HEK293 (cell line): ENCODE measurements around the gene SIX4.

Source experiments
- EGR2 ChIP-seq: fragments of 450-650 bp; formaldehyde crosslinking; IDR thresholded peaks from 2 replicates; pipeline ENCODE4 v1.5.1; 2016; ENCODE audit warnings: low read depth, missing biosample characterization, missing genetic modification characterization
- ELK4 ChIP-seq: IDR thresholded peaks from 2 replicates; pipeline ENCODE4 v1.6.1; 2011; ENCODE audit warnings: mild to moderate bottlenecking, low read depth, low read length, borderline replicate concordance
- GLIS1 ChIP-seq: fragments of 450-650 bp; formaldehyde crosslinking; IDR thresholded peaks from 2 replicates; pipeline ENCODE4 v1.5.1; 2016; ENCODE audit warnings: missing biosample characterization, missing genetic modification characterization
- GLIS2 ChIP-seq: fragments of 450-650 bp; formaldehyde crosslinking; IDR thresholded peaks from 2 replicates; pipeline ENCODE4 v1.5.1; 2016; ENCODE audit warnings: missing biosample characterization, missing genetic modification characterization
- KLF16 ChIP-seq: fragments of 450-650 bp; formaldehyde crosslinking; IDR thresholded peaks from 2 replicates; pipeline ENCODE4 v1.5.1; 2017; ENCODE audit warnings: missing biosample characterization, missing genetic modification characterization
- OSR2 ChIP-seq: fragments of 450-650 bp; formaldehyde crosslinking; IDR thresholded peaks from 2 replicates; pipeline ENCODE4 v1.5.1; 2016; ENCODE audit warnings: missing biosample characterization, missing genetic modification characterization
- RBAK ChIP-seq: fragments of 450-650 bp; formaldehyde crosslinking; IDR thresholded peaks from 2 replicates; pipeline ENCODE4 v1.5.1; 2016; ENCODE audit warnings: missing biosample characterization, missing genetic modification characterization
- TRIM28 ChIP-seq: IDR thresholded peaks from 2 replicates; pipeline ENCODE4 v1.6.1; 2011; ENCODE audit warnings: low read length, control low read depth, borderline replicate concordance
- ZBTB10 ChIP-seq: fragments of 450-650 bp; formaldehyde crosslinking; IDR thresholded peaks from 2 replicates; pipeline ENCODE4 v1.5.1; 2016; ENCODE audit warnings: missing biosample characterization, missing genetic modification characterization
- ZFHX2 ChIP-seq: fragments of 450-650 bp; formaldehyde crosslinking; conservative IDR thresholded peaks from 2 replicates; pipeline ENCODE4 v1.5.1; 2016; ENCODE audit warnings: missing biosample characterization, missing genetic modification characterization
- ZNF10 ChIP-seq: fragments of 450-650 bp; formaldehyde crosslinking; IDR thresholded peaks from 2 replicates; pipeline ENCODE4 v1.5.1; 2017; ENCODE audit warnings: missing biosample characterization, missing genetic modification characterization
- ZNF112 ChIP-seq: fragments of 450-650 bp; formaldehyde crosslinking; IDR thresholded peaks from 2 replicates; pipeline ENCODE4 v1.5.0; 2017; ENCODE audit warnings: missing biosample characterization, missing genetic modification characterization
- ZNF140 ChIP-seq: fragments of 450-650 bp; formaldehyde crosslinking; IDR thresholded peaks from 2 replicates; pipeline ENCODE4 v1.5.1; 2016; ENCODE audit warnings: missing biosample characterization, missing genetic modification characterization
- ZNF146 ChIP-seq: fragments of 450-650 bp; formaldehyde crosslinking; IDR thresholded peaks from 2 replicates; pipeline ENCODE4 v1.5.1; 2016; ENCODE audit warnings: missing biosample characterization, missing genetic modification characterization
- ZNF148 ChIP-seq: fragments of 450-650 bp; formaldehyde crosslinking; IDR thresholded peaks from 2 replicates; pipeline ENCODE4 v1.5.0; 2017; ENCODE audit warnings: missing biosample characterization, missing genetic modification characterization, borderline replicate concordance
- ZNF16 ChIP-seq: fragments of 450-650 bp; formaldehyde crosslinking; IDR thresholded peaks from 2 replicates; pipeline ENCODE4 v1.5.1; 2016; ENCODE audit warnings: low read depth, missing biosample characterization, missing genetic modification characterization
- ZNF24 ChIP-seq: fragments of 450-650 bp; formaldehyde crosslinking; IDR thresholded peaks from 2 replicates; pipeline ENCODE4 v1.5.1; 2016; ENCODE audit warnings: missing biosample characterization, missing genetic modification characterization
- ZNF248 ChIP-seq: fragments of 450-650 bp; formaldehyde crosslinking; IDR thresholded peaks from 2 replicates; pipeline ENCODE4 v1.5.1; 2017; ENCODE audit warnings: missing biosample characterization, missing genetic modification characterization
- ZNF274 ChIP-seq, 2 experiments: fragments of 200-500 bp in 1 of 2; fragments of 450-650 bp in 1 of 2; sonication (Bioruptor generic) in 1 of 2; formaldehyde crosslinking in 1 of 2; IDR thresholded peaks; 2 replicates each; pipeline versions ENCODE4 v1.5.1 to v1.6.1; 2014 to 2016; ENCODE audit warnings: borderline replicate concordance in 1 of 2, inconsistent platforms in 1 of 2, low read length in 1 of 2, missing biosample characterization in 1 of 2, missing genetic modification characterization in 1 of 2
- ZNF366 ChIP-seq: fragments of 450-650 bp; formaldehyde crosslinking; conservative IDR thresholded peaks from 2 replicates; pipeline ENCODE4 v1.5.1; 2016; ENCODE audit warnings: missing biosample characterization, missing genetic modification characterization
- ZNF501 ChIP-seq: fragments of 450-650 bp; formaldehyde crosslinking; IDR thresholded peaks from 2 replicates; pipeline ENCODE4 v1.5.1; 2016; ENCODE audit warnings: missing biosample characterization, missing genetic modification characterization
- ZNF510 ChIP-seq: fragments of 450-650 bp; formaldehyde crosslinking; IDR thresholded peaks from 2 replicates; pipeline ENCODE4 v1.5.1; 2018; ENCODE audit warnings: mild to moderate bottlenecking, missing genetic modification characterization, missing biosample characterization; ENCODE audit not compliant: insufficient replicate concordance
- ZNF514 ChIP-seq: fragments of 450-650 bp; formaldehyde crosslinking; IDR thresholded peaks from 2 replicates; pipeline ENCODE4 v1.5.1; 2016; ENCODE audit warnings: missing biosample characterization, missing genetic modification characterization
- ZNF558 ChIP-seq: fragments of 450-650 bp; formaldehyde crosslinking; IDR thresholded peaks from 2 replicates; pipeline ENCODE4 v1.5.1; 2016; ENCODE audit warnings: missing biosample characterization, missing genetic modification characterization
- ZNF600 ChIP-seq: fragments of 450-650 bp; formaldehyde crosslinking; IDR thresholded peaks from 2 replicates; pipeline ENCODE4 v1.5.1; 2016; ENCODE audit warnings: missing biosample characterization, missing genetic modification characterization
- ZNF624 ChIP-seq: fragments of 450-650 bp; formaldehyde crosslinking; IDR thresholded peaks from 2 replicates; pipeline ENCODE4 v1.5.1; 2017; ENCODE audit warnings: missing biosample characterization, missing genetic modification characterization
- ZNF629 ChIP-seq: fragments of 450-650 bp; formaldehyde crosslinking; IDR thresholded peaks from 2 replicates; pipeline ENCODE4 v1.5.1; 2017; ENCODE audit warnings: missing biosample characterization, missing genetic modification characterization
- ZNF704 ChIP-seq: fragments of 450-650 bp; formaldehyde crosslinking; IDR thresholded peaks from 2 replicates; pipeline ENCODE4 v1.5.1; 2016; ENCODE audit warnings: missing biosample characterization, missing genetic modification characterization
- ZNF792 ChIP-seq: fragments of 450-650 bp; formaldehyde crosslinking; IDR thresholded peaks from 2 replicates; pipeline ENCODE4 v1.5.1; 2016; ENCODE audit warnings: missing biosample characterization, missing genetic modification characterization
- ZSCAN23 ChIP-seq: fragments of 450-650 bp; formaldehyde crosslinking; IDR thresholded peaks from 2 replicates; pipeline ENCODE4 v1.5.1; 2016; ENCODE audit warnings: missing biosample characterization, missing genetic modification characterization
- TF ChIP-seq, protein P1 (sequence below): fragments of 450-650 bp; formaldehyde crosslinking; IDR thresholded peaks from 2 replicates; pipeline ENCODE4 v1.5.1; 2017; ENCODE audit warnings: missing biosample characterization, missing genetic modification characterization
- TF ChIP-seq, protein P2 (sequence below): fragments of 450-650 bp; formaldehyde crosslinking; IDR thresholded peaks from 2 replicates; pipeline ENCODE4 v1.5.1; 2016; ENCODE audit warnings: missing biosample characterization, missing genetic modification characterization

SIX4 gene

GRCh38 chr14:60722357-60723115 is 1.6 kb downstream of the SIX4 start (continued):
- TF ChIP-seq ZBTB10 (tag by site-specific recombination), result peak; percentile 52; the same call in 1 of the 2 replicates
- no peak for TF ChIP-seq ZNF140 (tag by site-specific recombination)
- no peak for TF ChIP-seq ZNF510 (tag by site-specific recombination)
- peak; percentile 77 for TF ChIP-seq ZFHX2 (tag by site-specific recombination)
- TF ChIP-seq ZNF514 (tag by site-specific recombination), result no peak
- TF ChIP-seq ZNF600, result peak; percentile 73
- peak; percentile 90 for TF ChIP-seq GLIS2 (tag by site-specific recombination)
- no peak for TF ChIP-seq ZNF274 (IDR thresholded peaks at IDR 0.05; ENCODE audit: low read length)
- TF ChIP-seq ZNF274 (tag by site-specific recombination; IDR thresholded peaks at IDR 0.05; ENCODE audit: borderline replicate concordance), result no peak
- TF ChIP-seq ZNF146 (tag by site-specific recombination), result no peak
- TF ChIP-seq ZNF792 (tag by site-specific recombination), result no peak
- no peak for TF ChIP-seq TRIM28
- TF ChIP-seq EGR2 (tag by site-specific recombination), result peak; percentile 76
- no peak for TF ChIP-seq ZNF248 (tag by site-specific recombination)
- no peak for TF ChIP-seq KLF16 (tag by site-specific recombination)
- peak; percentile 97 for TF ChIP-seq GLIS1
- TF ChIP-seq ZNF624 (tag by site-specific recombination), result no peak
- TF ChIP-seq ZNF16 (tag by site-specific recombination), result peak; percentile 77; the same call in 1 of the 2 replicates
- no peak for TF ChIP-seq ZSCAN23
- TF ChIP-seq, protein P1, sequence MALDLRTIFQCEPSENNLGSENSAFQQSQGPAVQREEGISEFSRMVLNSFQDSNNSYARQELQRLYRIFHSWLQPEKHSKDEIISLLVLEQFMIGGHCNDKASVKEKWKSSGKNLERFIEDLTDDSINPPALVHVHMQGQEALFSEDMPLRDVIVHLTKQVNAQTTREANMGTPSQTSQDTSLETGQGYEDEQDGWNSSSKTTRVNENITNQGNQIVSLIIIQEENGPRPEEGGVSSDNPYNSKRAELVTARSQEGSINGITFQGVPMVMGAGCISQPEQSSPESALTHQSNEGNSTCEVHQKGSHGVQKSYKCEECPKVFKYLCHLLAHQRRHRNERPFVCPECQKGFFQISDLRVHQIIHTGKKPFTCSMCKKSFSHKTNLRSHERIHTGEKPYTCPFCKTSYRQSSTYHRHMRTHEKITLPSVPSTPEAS (tag by site-specific recombination), result no peak
- TF ChIP-seq ZNF148, result no peak
- no peak for TF ChIP-seq ZNF558 (tag by site-specific recombination)
- TF ChIP-seq ZNF10, result 0 out of 2 replicates have a peak, but pooled peaks have one; percentile 22
- TF ChIP-seq ZNF24 (tag by site-specific recombination), result no peak
- TF ChIP-seq ZNF704 (tag by site-specific recombination), result 0 out of 2 replicates have a peak, but pooled peaks have one; percentile 18
- TF ChIP-seq ZNF501 (tag by site-specific recombination), result no peak
- no peak for TF ChIP-seq ZNF112 (tag by site-specific recombination)
- no peak for TF ChIP-seq ZNF629 (tag by site-specific recombination)
- TF ChIP-seq OSR2 (tag by site-specific recombination), result peak; percentile 73
- no peak for TF ChIP-seq ZNF366 (tag by site-specific recombination)
- no peak for TF ChIP-seq RBAK (tag by site-specific recombination)
- TF ChIP-seq, protein P2, sequence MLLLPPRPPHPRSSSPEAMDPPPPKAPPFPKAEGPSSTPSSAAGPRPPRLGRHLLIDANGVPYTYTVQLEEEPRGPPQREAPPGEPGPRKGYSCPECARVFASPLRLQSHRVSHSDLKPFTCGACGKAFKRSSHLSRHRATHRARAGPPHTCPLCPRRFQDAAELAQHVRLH (tag by site-specific recombination), result no peak
- no peak for TF ChIP-seq ELK4
